HCT116 (cell line): ENCODE measurements around the gene SORCS2. TPM values are rescaled to one million over a fixed set of nuclear protein-coding genes. Genes with fewer than 3 reads are reported as not detected.

Source experiments
- ATAC-seq: fragments of 200-7000 bp; cut with Tn5 transposase; 2 replicates; pipeline ENCODE4 v1.9.1; 2020; ENCODE audit warnings: mild to moderate bottlenecking, moderate library complexity
- BruUV-seq: library from RNA; stranded (reverse); fragments of 400-500 nt; replicated peaks from 2 replicates; lab custom pipeline; 2021; lab: Mats Ljungman, UMichigan
- CTCF ChIA-PET: fragments of 300-600 bp; sonication (Branson Sonifier 250); formaldehyde crosslinking; loops from one replicate; lab custom pipeline; 2021; ENCODE audit warnings: antibody characterized with exemption; lab: Charles Lee
- POLR2A ChIA-PET: fragments of 300-600, 350-600 bp; sonication (Branson Sonifier 250); formaldehyde crosslinking; loops from one replicate; lab custom pipeline; 2021; ENCODE audit warnings: antibody characterized with exemption; lab: Charles Lee
- RAD21 ChIA-PET, 2 experiments: fragments of 300-600 bp; sonication (Branson Sonifier 250); formaldehyde crosslinking; loops; one replicate each; lab custom pipeline; 2023; ENCODE audit warnings: low total read pairs in 2 of 2; ENCODE audit not compliant: uncharacterized antibody in 2 of 2, unreplicated experiment in 2 of 2, low non-redundant PET in 1 of 2; lab: Charles Lee
- DNase-seq: peaks from one replicate; pipeline ENCODE4 v3.0.0-alpha.2; 2010; ENCODE audit warnings: low read depth, low spot score
- H2AFZ ChIP-seq: fragments of 200-600 bp; shearing (Covaris generic), sonication (generic); 2 replicates; pipeline ENCODE4 v1.6.1; 2017; ENCODE audit warnings: low read depth, mixed run types, mixed read lengths, antibody characterized with exemption, low read length; ENCODE audit not compliant: poor library complexity, severe bottlenecking
- H3K27ac ChIP-seq: 2 replicates; pipeline ENCODE4 v1.5.1; 2012; ENCODE audit warnings: low read depth, low read length
- H3K27me3 ChIP-seq: fragments of 200-600 bp; sonication (generic); 2 replicates; pipeline ENCODE4 v1.6.1; 2016; ENCODE audit warnings: mixed run types, low read length, mixed read lengths; ENCODE audit not compliant: insufficient read depth
- H3K36me3 ChIP-seq, 2 experiments: fragments of 200-500 bp in 1 of 2; fragments of 200-600 bp in 1 of 2; sonication (Bioruptor generic) in 1 of 2; sonication (generic) in 1 of 2; 2 replicates each; pipeline versions ENCODE4 v1.5.1 to v1.6.1; 2014 to 2016; ENCODE audit warnings: low read length in 2 of 2, inconsistent platforms in 1 of 2, mixed read lengths in 1 of 2, mixed run types in 1 of 2; ENCODE audit not compliant: insufficient read depth in 2 of 2, control insufficient read depth in 1 of 2
- H3K4me1 ChIP-seq, 2 experiments: fragments of 200-600 bp in 1 of 2; sonication (generic) in 1 of 2; 2 replicates each; pipeline versions ENCODE4 v1.5.1 to v1.6.1; 2012 to 2017; ENCODE audit warnings: low read length in 2 of 2, inconsistent platforms in 1 of 2, mild to moderate bottlenecking in 1 of 2, mixed read lengths in 1 of 2, mixed run types in 1 of 2, moderate library complexity in 1 of 2; ENCODE audit not compliant: insufficient read depth in 2 of 2, control insufficient read depth in 1 of 2
- H3K4me2 ChIP-seq: fragments of 200-600 bp; sonication (generic); 2 replicates; pipeline ENCODE4 v1.6.1; 2017; ENCODE audit warnings: mixed run types, low read length, mixed read lengths
- H3K4me3 ChIP-seq, 2 experiments: fragments of 200-600 bp in 1 of 2; sonication (generic) in 1 of 2; replicated peaks in 1 of 2; 2 replicates each; pipeline ENCODE4 v1.5.1; 2011 to 2016; ENCODE audit warnings: low read length in 2 of 2, control low read depth in 1 of 2, low read depth in 1 of 2, mild to moderate bottlenecking in 1 of 2, mixed read lengths in 1 of 2, mixed run types in 1 of 2
- H3K79me2 ChIP-seq: fragments of 200-600 bp; sonication (generic); 2 replicates; pipeline ENCODE4 v1.6.1; 2017; ENCODE audit warnings: mild to moderate bottlenecking, mixed run types, low read length, moderate library complexity, mixed read lengths; ENCODE audit not compliant: insufficient read depth
- H3K9ac ChIP-seq: fragments of 200-600 bp; sonication (generic); 2 replicates; pipeline ENCODE4 v1.6.1; 2016; ENCODE audit warnings: low read length, mixed read lengths
- H3K9me2 ChIP-seq: fragments of 200-600 bp; sonication (generic), shearing (Covaris generic); 2 replicates; pipeline ENCODE4 v1.6.1; 2017; ENCODE audit warnings: mixed run types, mild to moderate bottlenecking, moderate library complexity; ENCODE audit not compliant: insufficient read depth
- H3K9me3 ChIP-seq, 2 experiments: fragments of 200-500 bp in 1 of 2; fragments of 200-600 bp in 1 of 2; sonication (Bioruptor generic) in 1 of 2; sonication (generic) in 1 of 2; 2 replicates each; pipeline ENCODE4 v1.6.1; 2014 to 2017; ENCODE audit warnings: low read length in 2 of 2, mixed read lengths in 2 of 2, inconsistent platforms in 1 of 2, low read depth in 1 of 2, mild to moderate bottlenecking in 1 of 2, mixed run types in 1 of 2, moderate library complexity in 1 of 2; ENCODE audit not compliant: control insufficient read depth in 1 of 2, insufficient read depth in 1 of 2
- H4K20me1 ChIP-seq: fragments of 200-600 bp; sonication (generic), shearing (Covaris generic); 2 replicates; pipeline ENCODE4 v1.6.1; 2017; ENCODE audit warnings: mixed run types, mild to moderate bottlenecking, moderate library complexity; ENCODE audit not compliant: insufficient read depth
- CEBPB ChIP-seq: IDR thresholded peaks from 2 replicates; pipeline ENCODE4 v1.6.1; 2012; ENCODE audit warnings: low read depth
- EGR1 ChIP-seq: IDR thresholded peaks from 2 replicates; pipeline ENCODE4 v1.6.1; 2012; ENCODE audit warnings: low read depth
- ELF1 ChIP-seq: IDR thresholded peaks from 2 replicates; pipeline ENCODE4 v1.6.1; 2012; ENCODE audit warnings: low read depth, borderline replicate concordance
- EZH2 ChIP-seq: fragments of 200-600 bp; sonication (generic); IDR thresholded peaks from 2 replicates; pipeline ENCODE4 v1.6.1; 2017; ENCODE audit warnings: antibody characterized with exemption, mixed run types
- RAD21 ChIP-seq: IDR thresholded peaks from 2 replicates; pipeline ENCODE4 v1.6.1; 2012; ENCODE audit warnings: low read depth, mild to moderate bottlenecking
- SIN3A ChIP-seq: IDR thresholded peaks from 2 replicates; pipeline ENCODE4 v1.6.1; 2012; ENCODE audit warnings: low read depth
- SRF ChIP-seq: IDR thresholded peaks from 2 replicates; pipeline ENCODE4 v1.6.1; 2012; ENCODE audit warnings: low read depth
- TCF7L2 ChIP-seq: IDR thresholded peaks from 2 replicates; pipeline ENCODE4 v1.7.0; 2011; ENCODE audit warnings: borderline replicate concordance, inconsistent platforms; ENCODE audit not compliant: insufficient read depth, insufficient read length; ENCODE audit errors: extremely low read depth
- YY1 ChIP-seq: IDR thresholded peaks from 2 replicates; pipeline ENCODE4 v1.6.1; 2011; ENCODE audit warnings: low read length, low read depth, moderate library complexity, mild to moderate bottlenecking; ENCODE audit not compliant: insufficient replicate concordance; ENCODE audit errors: extremely low read depth
- intact Hi-C: fragments of 100-400 bp; cut with micrococcal nuclease; formaldehyde crosslinking; loops from 2 replicates; pipeline ENCODE4 v1.10.0; 2022
- total RNA-seq: library from RNA; stranded (reverse); gene quantifications from one replicate; pipeline ENCODE4 v1.2.1, GENCODE V29; 2021; ENCODE audit not compliant: unreplicated experiment
- TF ChIP-seq, protein P1 (sequence below), 3 experiments: fragments of 200-600 bp in 1 of 3; sonication (generic) in 1 of 3; IDR thresholded peaks in 2 of 3; conservative IDR thresholded peaks in 1 of 3; 2 replicates each; pipeline ENCODE4 v1.5.1; 2012 to 2017; ENCODE audit warnings: low read depth in 2 of 3, low read length in 2 of 3, antibody characterized with exemption in 1 of 3, borderline replicate concordance in 1 of 3, control low read depth in 1 of 3, mild to moderate bottlenecking in 1 of 3, mixed read lengths in 1 of 3, mixed run types in 1 of 3, moderate library complexity in 1 of 3; ENCODE audit not compliant: insufficient read depth in 1 of 3

SORCS2 gene
- total RNA-seq, 1 experiment from 2014 or later = 0.37 TPM

DNA sequence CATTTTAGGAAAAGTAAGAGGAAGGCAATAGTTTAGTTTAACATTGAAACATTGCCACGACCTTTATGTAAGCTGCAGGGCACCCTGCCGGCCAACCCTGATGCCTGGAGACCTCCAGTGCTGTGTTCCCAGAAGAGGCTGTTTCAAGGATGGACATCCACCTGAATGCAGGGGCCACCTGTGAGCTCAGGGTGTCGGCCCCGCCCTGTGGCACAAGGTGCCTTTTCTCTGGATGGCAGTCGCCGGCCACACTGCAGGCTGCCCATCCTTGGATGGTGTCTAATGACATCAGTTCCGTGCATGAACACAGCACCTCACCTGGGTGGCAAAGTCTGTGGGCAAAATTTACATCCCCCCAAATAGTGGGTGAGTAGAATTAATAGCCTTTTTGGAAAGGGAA is 567.3 kb downstream of the SORCS2 start:
- POLR2A ChIA-PET = no interaction called here
- Histone ChIP-seq H3K79me2 (no peaks in the 10 kb centered on the region), H3K4me3 (no peak overlapping the region), H3K9me2 (no peaks in the 10 kb centered on the region), H3K27ac (no peak overlapping the region), H3K9me3 (no peaks in the 10 kb centered on the region), H3K27me3 (no peaks in the 10 kb centered on the region), H3K9ac (no peak overlapping the region)
- CTCF ChIA-PET = no interaction called here
- BruUV-seq = no TSS peak
- RAD21 ChIA-PET = no interaction called here
- TF ChIP-seq RAD21 = no peak
- no peak for TF ChIP-seq ELF1
- TF ChIP-seq TCF7L2 = no peak
- no peak for TF ChIP-seq SRF
- TF ChIP-seq YY1 = no peak
- no peak for TF ChIP-seq SIN3A
- TF ChIP-seq CEBPB = no peak
- TF ChIP-seq, protein P1, sequence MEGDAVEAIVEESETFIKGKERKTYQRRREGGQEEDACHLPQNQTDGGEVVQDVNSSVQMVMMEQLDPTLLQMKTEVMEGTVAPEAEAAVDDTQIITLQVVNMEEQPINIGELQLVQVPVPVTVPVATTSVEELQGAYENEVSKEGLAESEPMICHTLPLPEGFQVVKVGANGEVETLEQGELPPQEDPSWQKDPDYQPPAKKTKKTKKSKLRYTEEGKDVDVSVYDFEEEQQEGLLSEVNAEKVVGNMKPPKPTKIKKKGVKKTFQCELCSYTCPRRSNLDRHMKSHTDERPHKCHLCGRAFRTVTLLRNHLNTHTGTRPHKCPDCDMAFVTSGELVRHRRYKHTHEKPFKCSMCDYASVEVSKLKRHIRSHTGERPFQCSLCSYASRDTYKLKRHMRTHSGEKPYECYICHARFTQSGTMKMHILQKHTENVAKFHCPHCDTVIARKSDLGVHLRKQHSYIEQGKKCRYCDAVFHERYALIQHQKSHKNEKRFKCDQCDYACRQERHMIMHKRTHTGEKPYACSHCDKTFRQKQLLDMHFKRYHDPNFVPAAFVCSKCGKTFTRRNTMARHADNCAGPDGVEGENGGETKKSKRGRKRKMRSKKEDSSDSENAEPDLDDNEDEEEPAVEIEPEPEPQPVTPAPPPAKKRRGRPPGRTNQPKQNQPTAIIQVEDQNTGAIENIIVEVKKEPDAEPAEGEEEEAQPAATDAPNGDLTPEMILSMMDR (IDR thresholded peaks at IDR 0.05 in 2 of 3, conservative IDR thresholded peaks at IDR 0.05 in 1 of 3; ENCODE audit: borderline replicate concordance in 1 of 3, insufficient read depth in 1 of 3, low read depth in 2 of 3, low read length in 2 of 3) = no peak
- no peak for TF ChIP-seq EGR1
- no peak for TF ChIP-seq EZH2
- TF ChIP-seq, all 23 proteins: peak for 0
- Histone ChIP-seq H3K4me2 (no peak overlapping the region), H4K20me1 (no peaks in the 10 kb centered on the region), H3K4me1 (peaks cover 0 to 4% of the 10 kb centered on the region in 2 experiments; a peak in 1 of 4 replicates), H3K36me3 (peaks cover 0 to 3% of the 10 kb centered on the region in 2 experiments; a peak in 1 of 4 replicates), H2AFZ (no peak overlapping the region)
- DNase-seq (no peak), ATAC-seq (no peak)
- intact Hi-C loops = loop anchor here (2.0 kb wide), 1 partner anchor 227 kb away; no protein-coding TSS in a partner anchor
